ENCODE measurements around the gene ZSCAN31. TPM values are rescaled to one million over a fixed set of nuclear protein-coding genes. Genes with fewer than 3 reads are reported as not detected.

The ZSCAN31 gene
- total and polyA plus RNA-seq, 2 donors (not counting 3 experiments of a cell fraction or from before 2014, with no cell fraction given), result 12.9 to 23.0 TPM

DNA sequence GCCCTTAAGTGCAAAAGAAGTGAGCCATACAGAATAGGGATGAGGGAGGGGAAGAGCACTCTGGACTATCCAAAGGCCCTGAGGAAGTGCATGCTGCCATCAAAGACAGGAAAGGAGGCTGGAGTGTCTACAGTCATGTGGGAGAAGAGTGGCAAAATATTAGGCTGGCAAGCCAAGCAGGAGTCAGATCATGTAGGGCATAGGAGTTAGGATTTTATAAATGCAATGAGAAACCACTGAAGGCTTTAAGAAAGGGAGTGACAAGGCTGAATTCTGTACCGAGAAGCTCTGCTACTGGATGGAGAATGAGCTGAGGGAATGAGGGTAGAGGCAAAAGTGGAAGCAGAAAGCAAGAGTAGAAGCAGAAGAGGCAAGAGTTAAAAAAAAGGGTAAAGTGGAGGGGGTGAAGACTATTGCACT is 2.3 kb downstream of the ZSCAN31 start:
- Histone ChIP-seq H3K9me1 (replicated peaks; ENCODE audit: control insufficient read depth, extremely low read depth, insufficient read depth, low read length) (no peaks in the 10 kb centered on the region), H3K27ac (ENCODE audit: insufficient read depth, low read depth, low read length) (no peak overlapping the region), H4K20me1 (replicated peaks; ENCODE audit: control insufficient read depth, extremely low read depth, insufficient read depth, low read length) (no peaks in the 10 kb centered on the region), H3K79me2 (ENCODE audit: control insufficient read depth, insufficient read depth, low read length) (no peaks in the 10 kb centered on the region), H3K4me2 (ENCODE audit: insufficient read depth, low read length) (no peak overlapping the region), H3K36me3 (ENCODE audit: control insufficient read depth in 2 of 2, extremely low read depth in 1 of 2, insufficient read depth in 2 of 2, low read length in 2 of 2) (no peaks in the 10 kb centered on the region), H3K4me1 (ENCODE audit: control insufficient read depth, extremely low read depth, insufficient read depth, low read length) (peaks cover 15% of the 10 kb centered on the region), H3K4me3 (replicated peaks in 1 of 3; ENCODE audit: insufficient read depth in 1 of 3, low read depth in 1 of 3, low read length in 3 of 3) (no peak overlapping the region), H3K9ac (replicated peaks; ENCODE audit: extremely low read depth, insufficient read depth, low read length) (no peak overlapping the region), H3K27me3 (ENCODE audit: control insufficient read depth in 2 of 2, insufficient read depth in 2 of 2, low read length in 2 of 2) (no peaks in the 10 kb centered on the region), H3K9me3 (replicated peaks; ENCODE audit: control insufficient read depth, insufficient read depth, low read length) (no peaks in the 10 kb centered on the region), H2AFZ (ENCODE audit: low read depth, low read length) (no peak overlapping the region)
- dilution Hi-C loops (cut with MboI; ENCODE audit: extremely low pct_ligation_motif_present, low sequenced_read_pairs), result no loop called here
- TF ChIP-seq POLR2AphosphoS5 (IDR thresholded peaks at IDR 0.05; ENCODE audit: insufficient read depth, low read depth, low read length) (no peak), POLR2A (IDR thresholded peaks at IDR 0.05; ENCODE audit: low read depth, low read length) (no peak), EZH2 (IDR thresholded peaks at IDR 0.05; ENCODE audit: borderline replicate concordance, low read depth, low read length, severe bottlenecking) (no peak), MYC (IDR thresholded peaks at IDR 0.05; ENCODE audit: low read depth, low read length) (no peak), FOS (IDR thresholded peaks at IDR 0.05; ENCODE audit: borderline replicate concordance, insufficient read depth, low read length) (no peak), JUN (IDR thresholded peaks at IDR 0.05; ENCODE audit: borderline replicate concordance, insufficient read depth, insufficient read length, low read depth) (no peak), GATA2 (IDR thresholded peaks at IDR 0.05; ENCODE audit: insufficient read depth, insufficient read length, low read depth, low read length) (no peak)
- TF ChIP-seq, protein P1, sequence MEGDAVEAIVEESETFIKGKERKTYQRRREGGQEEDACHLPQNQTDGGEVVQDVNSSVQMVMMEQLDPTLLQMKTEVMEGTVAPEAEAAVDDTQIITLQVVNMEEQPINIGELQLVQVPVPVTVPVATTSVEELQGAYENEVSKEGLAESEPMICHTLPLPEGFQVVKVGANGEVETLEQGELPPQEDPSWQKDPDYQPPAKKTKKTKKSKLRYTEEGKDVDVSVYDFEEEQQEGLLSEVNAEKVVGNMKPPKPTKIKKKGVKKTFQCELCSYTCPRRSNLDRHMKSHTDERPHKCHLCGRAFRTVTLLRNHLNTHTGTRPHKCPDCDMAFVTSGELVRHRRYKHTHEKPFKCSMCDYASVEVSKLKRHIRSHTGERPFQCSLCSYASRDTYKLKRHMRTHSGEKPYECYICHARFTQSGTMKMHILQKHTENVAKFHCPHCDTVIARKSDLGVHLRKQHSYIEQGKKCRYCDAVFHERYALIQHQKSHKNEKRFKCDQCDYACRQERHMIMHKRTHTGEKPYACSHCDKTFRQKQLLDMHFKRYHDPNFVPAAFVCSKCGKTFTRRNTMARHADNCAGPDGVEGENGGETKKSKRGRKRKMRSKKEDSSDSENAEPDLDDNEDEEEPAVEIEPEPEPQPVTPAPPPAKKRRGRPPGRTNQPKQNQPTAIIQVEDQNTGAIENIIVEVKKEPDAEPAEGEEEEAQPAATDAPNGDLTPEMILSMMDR (IDR thresholded peaks at IDR 0.05; ENCODE audit: extremely low read depth in 1 of 2, insufficient read depth in 1 of 2, low read depth in 1 of 2, low read length in 2 of 2), result no peak
- TF ChIP-seq, protein P2, sequence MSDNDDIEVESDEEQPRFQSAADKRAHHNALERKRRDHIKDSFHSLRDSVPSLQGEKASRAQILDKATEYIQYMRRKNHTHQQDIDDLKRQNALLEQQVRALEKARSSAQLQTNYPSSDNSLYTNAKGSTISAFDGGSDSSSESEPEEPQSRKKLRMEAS (IDR thresholded peaks at IDR 0.05; ENCODE audit: insufficient read depth, insufficient read length), result no peak
- POLR2A ChIA-PET, result no interaction called here
- FAIRE-seq (no peak), DNase-seq (ENCODE audit: low read depth, low spot score) (no peak)
- intact Hi-C loops (cut with micrococcal nuclease), result loop anchor here (2.0 kb wide), 1 partner anchor 253 kb away; the partner anchor contains the start of gene ZNF165
- BruUV-seq (replicated peaks), result no TSS peak
- CTCF ChIA-PET, result interaction anchor here (2.3 kb wide), 1 partner anchor 22 kb away, joined by 9 read pairs; no protein-coding TSS in a partner anchor
